B cell (primary cell): Measurements from ENCODE around the gene FAM107B. TPM values are rescaled to one million over a fixed set of nuclear protein-coding genes. Genes with fewer than 3 reads are reported as not detected.

ENCODE experiments used
- ATAC-seq: fragments of 200-7000 bp; cut with Tn5 transposase; one replicate; pipeline ENCODE4 v1.10.0; 2021; ENCODE audit warnings: low read depth, mild to moderate bottlenecking, moderate number of reproducible peaks, moderate library complexity
- CTCF ChIA-PET: fragments of 350-600 bp; sonication (Branson Sonifier 250); formaldehyde crosslinking; loops from one replicate; lab custom pipeline; 2021; ENCODE audit warnings: antibody characterized with exemption, inconsistent platforms; lab: Charles Lee
- POLR2A ChIA-PET: fragments of 350-600 bp; sonication (Branson Sonifier 250); formaldehyde crosslinking; loops from one replicate; lab custom pipeline; 2021; ENCODE audit warnings: antibody characterized with exemption; lab: Charles Lee
- DNase-seq: peaks from one replicate; pipeline ENCODE4 v3.0.0; 2013
- H2AFZ ChIP-seq: 2 replicates; pipeline ENCODE4 v1.6.1; 2012; ENCODE audit warnings: mild to moderate bottlenecking, low read depth, low read length; ENCODE audit not compliant: insufficient read depth, poor library complexity, severe bottlenecking
- H3K27ac ChIP-seq, 2 donors: 1 replicate in 1 of 2; 2 replicates in 1 of 2; pipeline ENCODE4 v1.5.1; 2012 to 2013; ENCODE audit warnings: low read length in 2 of 2, mild to moderate bottlenecking in 2 of 2, moderate library complexity in 1 of 2
- H3K27me3 ChIP-seq, 4 experiments: fragments of 200-600 bp in 1 of 4; sonication (generic) in 1 of 4; replicated peaks in 1 of 4; 1 replicate in 2 of 4; 2 replicates in 2 of 4; pipeline versions ENCODE4 v1.6.1 to v1.7.0; 2013 to 2016; ENCODE audit warnings: low read length in 3 of 4, mild to moderate bottlenecking in 2 of 4, mixed read lengths in 1 of 4, moderate library complexity in 1 of 4; ENCODE audit not compliant: insufficient read depth in 4 of 4, control insufficient read depth in 3 of 4; ENCODE audit errors: control extremely low read depth in 1 of 4
- H3K36me3 ChIP-seq, 2 experiments: replicated peaks in 1 of 2; 1 replicate in 1 of 2; 2 replicates in 1 of 2; pipeline versions ENCODE4 v1.6.1 to v1.7.1; 2013; ENCODE audit warnings: low read length in 1 of 2; ENCODE audit not compliant: insufficient read depth in 2 of 2, control insufficient read depth in 1 of 2; ENCODE audit errors: control extremely low read depth in 1 of 2, extremely low read depth in 1 of 2
- H3K4me1 ChIP-seq, 2 donors: fragments of 200-600 bp in 1 of 2; sonication (generic) in 1 of 2; 1 replicate in 1 of 2; 2 replicates in 1 of 2; pipeline versions ENCODE4 v1.5.1 to v1.6.1; 2013 to 2017; ENCODE audit warnings: low read length in 2 of 2; ENCODE audit not compliant: control insufficient read depth in 2 of 2, insufficient read depth in 2 of 2
- H3K4me2 ChIP-seq: replicated peaks from 2 replicates; pipeline ENCODE3; 2012; ENCODE audit warnings: mild to moderate bottlenecking, low read depth, low read length; ENCODE audit not compliant: poor library complexity, severe bottlenecking
- H3K4me3 ChIP-seq, 5 experiments: fragments of 200-600 bp in 1 of 5; sonication (generic) in 1 of 5; 1 replicate in 3 of 5; 2 replicates in 2 of 5; pipeline versions ENCODE4 v1.5.1 to v1.7.0; 2011 to 2016; ENCODE audit warnings: low read length in 4 of 5, mild to moderate bottlenecking in 4 of 5, low read depth in 2 of 5, control low read depth in 1 of 5, moderate library complexity in 1 of 5; ENCODE audit not compliant: insufficient read depth in 1 of 5; ENCODE audit errors: control extremely low read depth in 1 of 5, extremely low read depth in 1 of 5
- H3K79me2 ChIP-seq: fragments of 200-600 bp; sonication (generic); one replicate; pipeline ENCODE4 v1.6.0; 2016; ENCODE audit warnings: low read length; ENCODE audit not compliant: control insufficient read depth, insufficient read depth
- H3K9ac ChIP-seq: fragments of 200-600 bp; sonication (generic); 2 replicates; pipeline ENCODE4 v1.6.1; 2017; ENCODE audit warnings: mild to moderate bottlenecking, low read length, moderate library complexity
- H3K9me3 ChIP-seq, 3 donors: one replicate each; pipeline versions ENCODE4 v1.6.1 to v1.7.1; 2013; ENCODE audit warnings: low read length in 2 of 3; ENCODE audit not compliant: control insufficient read depth in 2 of 3, insufficient read depth in 1 of 3; ENCODE audit errors: control extremely low read depth in 1 of 3
- H4K20me1 ChIP-seq: 2 replicates; pipeline ENCODE4 v1.6.0; 2012; ENCODE audit warnings: mild to moderate bottlenecking, low read length; ENCODE audit not compliant: insufficient read depth, control insufficient read depth, poor library complexity, severe bottlenecking
- H3K27ac Mint-ChIP-seq: one replicate; pipeline ENCODE4 v1.8.0; 2021; ENCODE audit warnings: mixed read lengths
- H3K27me3 Mint-ChIP-seq: one replicate; pipeline ENCODE4 v1.8.0; 2021; ENCODE audit warnings: mixed read lengths
- H3K4me1 Mint-ChIP-seq: one replicate; pipeline ENCODE4 v1.8.0; 2021; ENCODE audit warnings: mixed read lengths
- H3K4me3 Mint-ChIP-seq: one replicate; pipeline ENCODE4 v1.8.0; 2021; ENCODE audit warnings: mixed read lengths
- H3K9me3 Mint-ChIP-seq: one replicate; pipeline ENCODE4 v1.8.0; 2022; ENCODE audit warnings: mixed read lengths; ENCODE audit not compliant: insufficient read depth
- EZH2 ChIP-seq: IDR thresholded peaks from 2 replicates; pipeline ENCODE4 v1.6.1; 2012; ENCODE audit warnings: borderline replicate concordance, low read depth, mild to moderate bottlenecking, moderate library complexity, low read length; ENCODE audit not compliant: insufficient read depth, poor library complexity, severe bottlenecking
- WGBS: methylation state at CpG from one replicate; pipeline ENCODE4 v1.1.5; 2013; ENCODE audit warnings: missing lambda C conversion rate; ENCODE audit not compliant: insufficient coverage; 5-methylcytosine and 5-hydroxymethylcytosine counted together
- intact Hi-C: fragments of 100-400 bp; cut with micrococcal nuclease; formaldehyde crosslinking; loops from one replicate; pipeline ENCODE4 v1.10.0; 2022
- polyA plus RNA-seq: library from polyadenylated mRNA; depleted of rRNA; stranded (reverse); fragments of >200 nt; gene quantifications from 2 replicates; pipeline ENCODE4 v1.2.3, GENCODE V29; 2012
- total RNA-seq, 2 donors: library from RNA; stranded (reverse); fragments of 120-200 nt in 1 of 2; gene quantifications; 1 replicate in 1 of 2; 2 replicates in 1 of 2; pipeline versions ENCODE4 v1.2.3 to v1.2.4, GENCODE V29; 2013 to 2022
- TF ChIP-seq, protein P1 (sequence below): fragments of 200-600 bp; IDR thresholded peaks from one replicate; pipeline ENCODE4 v1.8.0; 2022; ENCODE audit warnings: antibody characterized with exemption, mild to moderate bottlenecking

FAM107B gene
- total and polyA plus RNA-seq, 2 donors (not counting 1 experiment from before 2014, with no cell fraction given): 31.9 to 318 TPM

- Histone ChIP-seq H3K9ac (no peak overlapping the region), H3K4me1 (no peaks in the 10 kb centered on the region), H3K9me3 (peaks cover 0 to 7% (median 0%) of the 10 kb centered on the region in 3 donors), H3K27ac (no peak overlapping the region), H3K27me3 (peaks cover 0 to 17% (median 9%) of the 10 kb centered on the region in 4 experiments), H3K4me3 (no peak overlapping the region), H4K20me1 (no peaks in the 10 kb centered on the region), H2AFZ (no peak overlapping the region), H3K79me2 (no peaks in the 10 kb centered on the region), H3K36me3 (no peaks in the 10 kb centered on the region), H3K4me2 (no peak overlapping the region)
- intact Hi-C loops: no loop called here
- Mint-ChIP-seq H3K4me1 (no peaks in the 10 kb centered on the region), H3K27ac (no peak overlapping the region), H3K27me3 (peaks cover 32% of the 10 kb centered on the region), H3K4me3 (no peak overlapping the region), H3K9me3 (peaks cover 10% of the 10 kb centered on the region)
- ATAC-seq (no peak), DNase-seq (no peak)
- ChIA-PET POLR2A (no interaction called here), CTCF (interaction anchor here (1.5 kb wide), 1 partner anchor 491 kb away, joined by 4 read pairs; no protein-coding TSS in a partner anchor)
- 100% methylated on average over 1 of the region's 4 CpGs for WGBS
- no peak for TF ChIP-seq EZH2
- TF ChIP-seq, protein P1, sequence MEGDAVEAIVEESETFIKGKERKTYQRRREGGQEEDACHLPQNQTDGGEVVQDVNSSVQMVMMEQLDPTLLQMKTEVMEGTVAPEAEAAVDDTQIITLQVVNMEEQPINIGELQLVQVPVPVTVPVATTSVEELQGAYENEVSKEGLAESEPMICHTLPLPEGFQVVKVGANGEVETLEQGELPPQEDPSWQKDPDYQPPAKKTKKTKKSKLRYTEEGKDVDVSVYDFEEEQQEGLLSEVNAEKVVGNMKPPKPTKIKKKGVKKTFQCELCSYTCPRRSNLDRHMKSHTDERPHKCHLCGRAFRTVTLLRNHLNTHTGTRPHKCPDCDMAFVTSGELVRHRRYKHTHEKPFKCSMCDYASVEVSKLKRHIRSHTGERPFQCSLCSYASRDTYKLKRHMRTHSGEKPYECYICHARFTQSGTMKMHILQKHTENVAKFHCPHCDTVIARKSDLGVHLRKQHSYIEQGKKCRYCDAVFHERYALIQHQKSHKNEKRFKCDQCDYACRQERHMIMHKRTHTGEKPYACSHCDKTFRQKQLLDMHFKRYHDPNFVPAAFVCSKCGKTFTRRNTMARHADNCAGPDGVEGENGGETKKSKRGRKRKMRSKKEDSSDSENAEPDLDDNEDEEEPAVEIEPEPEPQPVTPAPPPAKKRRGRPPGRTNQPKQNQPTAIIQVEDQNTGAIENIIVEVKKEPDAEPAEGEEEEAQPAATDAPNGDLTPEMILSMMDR: no peak
Measured at GRCh38 chr10:14481014-14481413, 293.7 kb downstream of the FAM107B start.

- Mint-ChIP-seq H3K27me3 (peaks cover 26% of the 10 kb centered on the region), H3K4me1 (no peaks in the 10 kb centered on the region), H3K4me3 (no peak overlapping the region), H3K9me3 (peaks cover 3% of the 10 kb centered on the region), H3K27ac (no peak overlapping the region)
- Histone ChIP-seq H4K20me1 (no peaks in the 10 kb centered on the region), H3K9ac (no peak overlapping the region), H3K79me2 (no peaks in the 10 kb centered on the region), H3K27me3 (peaks cover 0 to 5% (median 2%) of the 10 kb centered on the region in 4 experiments), H3K4me1 (no peaks in the 10 kb centered on the region), H3K4me3 (no peak overlapping the region), H3K27ac (no peak overlapping the region), H3K4me2 (no peak overlapping the region), H3K9me3 (peaks cover 0 to 7% (median 0%) of the 10 kb centered on the region in 3 donors), H3K36me3 (no peaks in the 10 kb centered on the region), H2AFZ (no peak overlapping the region)
- ATAC-seq (no peak), DNase-seq (no peak)
- TF ChIP-seq EZH2: no peak
- TF ChIP-seq, protein P1: no peak
- ChIA-PET POLR2A (no interaction called here), CTCF (no interaction called here)
- intact Hi-C loops: no loop called here
- WGBS: 100% methylated on average over 1 of the region's 3 CpGs
Measured at GRCh38 chr10:14478604-14479003, 296.1 kb downstream of the FAM107B start.
